K562 (cell line): ENCODE data around the gene MCM3. TPM values are rescaled to one million over a fixed set of nuclear protein-coding genes. Genes with fewer than 3 reads are reported as not detected.

ENCODE experiments used
- C11orf30 ChIP-seq: fragments of 450-650 bp; IDR thresholded peaks from 2 replicates; pipeline ENCODE4 v1.6.1; 2016; ENCODE audit warnings: low read depth, mild to moderate bottlenecking
- FOXK2 ChIP-seq, 2 experiments: fragments of 450-650 bp; IDR thresholded peaks in 1 of 2; conservative IDR thresholded peaks in 1 of 2; 2 replicates each; pipeline ENCODE4 v1.6.1; 2016; ENCODE audit warnings: low read depth in 2 of 2, mild to moderate bottlenecking in 1 of 2
- LEF1 ChIP-seq: fragments of 450-650 bp; IDR thresholded peaks from 2 replicates; pipeline ENCODE4 v1.6.1; 2016; ENCODE audit warnings: mild to moderate bottlenecking
- MED1 ChIP-seq: sonication (generic); formaldehyde crosslinking; IDR thresholded peaks from 2 replicates; pipeline ENCODE4 v1.8.1; 2023; ENCODE audit warnings: missing genetic modification reagents, borderline replicate concordance
- NELFE ChIP-seq: IDR thresholded peaks from 2 replicates; pipeline ENCODE4 v1.6.1; 2011; ENCODE audit warnings: mild to moderate bottlenecking; ENCODE audit not compliant: insufficient read depth, insufficient read length
- POLR2H ChIP-seq: IDR thresholded peaks from 2 replicates; pipeline ENCODE4 v1.6.1; 2016; ENCODE audit warnings: missing genetic modification characterization, low read depth, mild to moderate bottlenecking, control low read depth, missing compliant biosample characterization, moderate library complexity
- TCFL5 ChIP-seq: fragments of 250-450 bp; sonication (Bioruptor Pico); conservative IDR thresholded peaks from 2 replicates; pipeline ENCODE4 v1.6.1; 2021; ENCODE audit warnings: mild to moderate bottlenecking, moderate library complexity, matching md5 sums
- ZFX ChIP-seq: sonication (generic); formaldehyde crosslinking; IDR thresholded peaks from 2 replicates; pipeline ENCODE4 v1.8.0; 2022; ENCODE audit warnings: mild to moderate bottlenecking, missing genetic modification reagents, moderate library complexity
- ZNF143 ChIP-seq: sonication (generic); formaldehyde crosslinking; IDR thresholded peaks from 2 replicates; pipeline ENCODE4 v1.9.0; 2022; ENCODE audit warnings: mild to moderate bottlenecking, missing genetic modification reagents
- polyA plus RNA-seq, 8 experiments: library from polyadenylated mRNA; depleted of rRNA in 4 of 8; stranded (reverse) in 5 of 8; unstranded in 3 of 8; fragments of >200 nt; fragmentation: Nextera tagmentation in 2 of 8; fragmentation: Illumina TruSeq in 1 of 8; extraction: Ambion mirVana in 2 of 8; extraction: Trizol in 1 of 8; gene quantifications; 2 replicates each; pipeline versions ENCODE4 v1.2.1 to v1.2.3, GENCODE V29; 2011 to 2014; ENCODE audit warnings: inconsistent platforms in 1 of 8, missing spikeins in 1 of 8
- total RNA-seq, 7 experiments: library from RNA; depleted of rRNA in 6 of 7; stranded (reverse); fragments of >200 nt in 6 of 7; fragmentation: Illumina TruSeq in 2 of 7; extraction: Trizol in 2 of 7; gene quantifications; 2 replicates each; pipeline versions ENCODE4 v1.2.1 to v1.2.3, GENCODE V29; 2011 to 2021; ENCODE audit warnings: low replicate concordance in 1 of 7
- TF ChIP-seq, protein P1 (sequence below): fragments of 250-450 bp; sonication (Bioruptor Pico); IDR thresholded peaks from 2 replicates; pipeline ENCODE4 v1.5.0; 2020; ENCODE audit warnings: mild to moderate bottlenecking

Gene MCM3
- total and polyA plus RNA-seq, 9 of the 15 experiments (the other 6 are each of a cell fraction or from before 2014, with no cell fraction given): 76.1 to 270 (median 250) TPM

DNA sequence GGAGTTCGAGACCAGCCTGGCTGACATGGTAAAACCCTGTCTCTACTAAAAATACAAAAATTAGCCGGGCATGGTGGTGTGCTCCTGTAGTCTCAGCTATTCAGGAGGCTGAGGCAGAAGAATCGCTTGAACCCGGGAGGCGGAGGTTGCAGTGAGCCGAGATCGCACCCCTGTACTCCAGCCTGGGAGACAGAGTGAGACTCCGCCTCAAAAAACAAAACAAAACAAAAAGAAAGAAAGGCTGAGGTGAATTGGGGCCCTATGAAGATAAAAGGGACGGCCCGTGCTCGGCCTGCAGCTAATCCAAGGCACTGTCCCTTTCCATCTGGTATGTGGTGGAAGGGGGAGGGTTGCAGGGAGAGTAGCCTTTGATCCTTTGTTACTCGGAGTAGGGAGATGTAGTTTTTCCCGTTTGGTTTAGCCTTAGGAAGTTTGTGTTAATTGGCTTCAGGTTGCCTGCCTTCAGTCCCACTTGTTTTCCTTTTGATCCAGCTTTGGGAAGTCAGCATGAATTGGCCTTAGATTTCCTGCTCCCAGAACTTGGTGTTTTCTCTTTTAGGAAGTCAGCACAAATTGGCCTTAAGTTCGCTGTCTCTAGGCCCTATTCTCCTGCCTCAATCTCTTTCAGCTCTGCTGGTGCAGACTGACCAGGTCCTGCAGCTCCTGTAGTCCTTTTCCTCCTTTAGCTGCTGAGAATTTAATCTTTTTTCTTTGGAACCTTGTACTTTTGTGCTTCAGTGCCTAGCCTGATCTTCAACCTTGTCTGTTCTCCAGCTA lies 41.3 kb upstream of the MCM3 start (continued):
- TF ChIP-seq, protein P1, sequence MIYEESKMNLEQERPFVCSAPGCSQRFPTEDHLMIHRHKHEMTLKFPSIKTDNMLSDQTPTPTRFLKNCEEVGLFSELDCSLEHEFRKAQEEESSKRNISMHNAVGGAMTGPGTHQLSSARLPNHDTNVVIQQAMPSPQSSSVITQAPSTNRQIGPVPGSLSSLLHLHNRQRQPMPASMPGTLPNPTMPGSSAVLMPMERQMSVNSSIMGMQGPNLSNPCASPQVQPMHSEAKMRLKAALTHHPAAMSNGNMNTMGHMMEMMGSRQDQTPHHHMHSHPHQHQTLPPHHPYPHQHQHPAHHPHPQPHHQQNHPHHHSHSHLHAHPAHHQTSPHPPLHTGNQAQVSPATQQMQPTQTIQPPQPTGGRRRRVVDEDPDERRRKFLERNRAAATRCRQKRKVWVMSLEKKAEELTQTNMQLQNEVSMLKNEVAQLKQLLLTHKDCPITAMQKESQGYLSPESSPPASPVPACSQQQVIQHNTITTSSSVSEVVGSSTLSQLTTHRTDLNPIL (CRISPR knock-in tag): no peak
- TF ChIP-seq POLR2H (tag) (no peak), TCFL5 (no peak), LEF1 (peak; percentile 45; the same call in 1 of the 2 replicates), FOXK2 (conservative IDR thresholded peaks at IDR 0.05 in 1 of 2, IDR thresholded peaks at IDR 0.05 in 1 of 2; ENCODE audit: low read depth in 2 of 2) (peak in 1 of 2 experiments; percentile 15; a peak in 1 of 4 replicates), NELFE (no peak), MED1 (CRISPR knock-in tag) (no peak), ZFX (CRISPR knock-in tag) (peak; percentile 37; the same call in 1 of the 2 replicates), C11orf30 (peak; percentile 27; the same call in 1 of the 2 replicates), ZNF143 (CRISPR knock-in tag) (no peak)
